ENCODE results near the gene GPC6. TPM values are rescaled to one million over a fixed set of nuclear protein-coding genes. Genes with fewer than 3 reads are reported as not detected.

GPC6 gene
- total and polyA plus RNA-seq, 2 donors (not counting 3 experiments of a cell fraction or from before 2014, with no cell fraction given), result 0.01 TPM; not detected in 1

- dilution Hi-C loops (cut with MboI; ENCODE audit: extremely low pct_ligation_motif_present, low sequenced_read_pairs), result no loop called here
- no peaks in the 10 kb centered on the region for H3K36me3 ChIP-seq (ENCODE audit: control insufficient read depth in 2 of 2, extremely low read depth in 1 of 2, insufficient read depth in 2 of 2, low read length in 2 of 2)
- BruUV-seq (replicated peaks), result no TSS peak
- H4K20me1 ChIP-seq (replicated peaks; ENCODE audit: control insufficient read depth, extremely low read depth, insufficient read depth, low read length), result no peaks in the 10 kb centered on the region
- intact Hi-C loops (cut with micrococcal nuclease), result no loop called here
- no peak overlapping the region for H3K27ac ChIP-seq (ENCODE audit: insufficient read depth, low read depth, low read length)
- H3K9me1 ChIP-seq (replicated peaks; ENCODE audit: control insufficient read depth, extremely low read depth, insufficient read depth, low read length), result no peaks in the 10 kb centered on the region
- no peak for DNase-seq (ENCODE audit: low read depth, low spot score)
- ChIA-PET CTCF (no interaction called here), POLR2A (no interaction called here)
- H3K9me3 ChIP-seq (replicated peaks; ENCODE audit: control insufficient read depth, insufficient read depth, low read length), result peaks cover 4% of the 10 kb centered on the region
- H3K79me2 ChIP-seq (ENCODE audit: control insufficient read depth, insufficient read depth, low read length), result no peaks in the 10 kb centered on the region
- H3K9ac ChIP-seq (replicated peaks; ENCODE audit: extremely low read depth, insufficient read depth, low read length), result no peak overlapping the region
- no peak overlapping the region for H3K4me2 ChIP-seq (ENCODE audit: insufficient read depth, low read length)
- H3K4me3 ChIP-seq (replicated peaks in 1 of 3; ENCODE audit: insufficient read depth in 1 of 3, low read depth in 1 of 3, low read length in 3 of 3), result no peak overlapping the region
- no peak for TF ChIP-seq JUN (IDR thresholded peaks at IDR 0.05; ENCODE audit: borderline replicate concordance, insufficient read depth, insufficient read length, low read depth)
- no peak for TF ChIP-seq CTCF (IDR thresholded peaks at IDR 0.05; ENCODE audit: extremely low read depth in 1 of 2, insufficient read depth in 1 of 2, low read depth in 1 of 2, low read length in 2 of 2)
- TF ChIP-seq POLR2A (IDR thresholded peaks at IDR 0.05; ENCODE audit: low read depth, low read length), result no peak
- no peak for TF ChIP-seq GATA2 (IDR thresholded peaks at IDR 0.05; ENCODE audit: insufficient read depth, insufficient read length, low read depth, low read length)
- TF ChIP-seq, protein P1, sequence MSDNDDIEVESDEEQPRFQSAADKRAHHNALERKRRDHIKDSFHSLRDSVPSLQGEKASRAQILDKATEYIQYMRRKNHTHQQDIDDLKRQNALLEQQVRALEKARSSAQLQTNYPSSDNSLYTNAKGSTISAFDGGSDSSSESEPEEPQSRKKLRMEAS (IDR thresholded peaks at IDR 0.05; ENCODE audit: insufficient read depth, insufficient read length), result no peak
- no peak for TF ChIP-seq MYC (IDR thresholded peaks at IDR 0.05; ENCODE audit: low read depth, low read length)
- no peak for TF ChIP-seq EZH2 (IDR thresholded peaks at IDR 0.05; ENCODE audit: borderline replicate concordance, low read depth, low read length, severe bottlenecking)
- TF ChIP-seq FOS (IDR thresholded peaks at IDR 0.05; ENCODE audit: borderline replicate concordance, insufficient read depth, low read length), result no peak
- no peak for TF ChIP-seq POLR2AphosphoS5 (IDR thresholded peaks at IDR 0.05; ENCODE audit: insufficient read depth, low read depth, low read length)
- no peaks in the 10 kb centered on the region for H3K27me3 ChIP-seq (ENCODE audit: control insufficient read depth in 2 of 2, insufficient read depth in 2 of 2, low read length in 2 of 2)
- no peak overlapping the region for H2AFZ ChIP-seq (ENCODE audit: low read depth, low read length)
- H3K4me1 ChIP-seq (ENCODE audit: control insufficient read depth, extremely low read depth, insufficient read depth, low read length), result no peaks in the 10 kb centered on the region
- no peak for FAIRE-seq
Measured at GRCh38 chr13:93266681-93267080, 40.1 kb downstream of the GPC6 start.

All from endothelial cell of umbilical vein (primary cell).